ENCODE data around the gene PGK2.

Gene PGK2

DNA sequence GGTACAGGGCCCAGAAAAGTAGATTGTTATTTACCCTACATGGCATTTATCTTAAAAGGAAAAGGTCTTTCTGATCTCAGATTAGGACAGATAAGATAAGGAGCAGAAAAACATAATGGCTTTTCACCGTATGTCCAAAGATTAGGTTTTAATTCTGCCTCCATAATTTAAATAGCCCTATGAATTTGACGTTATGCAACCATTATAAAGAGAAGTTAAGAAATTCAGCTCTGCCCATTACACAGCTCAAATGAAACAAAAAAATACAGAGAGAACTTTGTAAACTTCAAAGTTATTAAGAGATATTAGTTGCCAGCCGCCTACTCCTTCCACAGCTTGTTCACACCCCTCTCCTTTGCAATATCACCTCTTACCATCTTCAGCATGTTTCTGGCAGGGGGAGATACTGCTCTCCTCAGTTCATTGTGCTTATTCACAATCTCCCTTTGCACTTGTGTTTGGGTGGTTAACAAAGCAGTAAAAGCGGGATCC is 51.0 kb downstream of the PGK2 start:
- no peak for DNase-seq (ENCODE audit: low read depth in 3 of 3, low spot score in 1 of 3)

Measured in stimulated activated CD4-positive, alpha-beta T cell treated with anti-CD3 and anti-CD28 coated beads, TNF-alpha, amount 100 ng/mL, for 1 hour (primary cell).